ENCODE results near the gene SERPIND1. TPM values are rescaled to one million over a fixed set of nuclear protein-coding genes. Genes with fewer than 3 reads are reported as not detected.

The SERPIND1 gene
- total RNA-seq, 1 donor from 2014 or later: not detected

DNA sequence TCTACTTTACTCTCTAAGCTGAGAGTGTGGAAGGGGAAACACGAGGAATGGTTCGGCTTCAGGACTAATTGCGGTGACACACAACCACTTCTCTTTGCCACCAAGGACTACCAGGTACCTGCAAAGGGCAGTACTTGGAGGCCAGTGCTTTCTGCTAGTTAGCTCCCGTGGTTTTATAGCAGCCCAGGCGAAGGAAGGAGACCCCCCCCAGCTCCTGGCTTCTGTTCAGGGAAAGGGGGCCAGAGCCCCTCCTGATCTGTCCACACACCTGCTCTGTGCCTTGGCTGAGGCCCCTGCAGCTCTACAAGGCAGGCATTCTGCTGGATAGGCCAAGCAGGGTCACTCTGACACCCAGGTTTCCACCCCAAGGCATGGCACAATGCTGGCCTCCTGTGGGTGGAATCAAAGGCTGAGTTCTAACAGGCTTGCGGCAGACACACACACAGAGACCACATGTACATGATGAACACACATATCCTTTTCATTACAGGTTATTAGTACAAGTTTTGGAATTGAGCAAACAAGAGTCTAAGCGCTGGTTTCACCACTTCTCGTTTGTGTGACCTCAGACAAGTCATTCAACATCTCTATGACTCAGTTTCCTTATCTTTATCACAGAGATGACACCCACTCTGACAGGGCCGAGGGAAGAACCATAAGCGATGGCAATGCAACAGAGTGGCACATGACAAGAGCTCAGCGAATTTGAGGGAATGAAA lies 7.5 kb downstream of the SERPIND1 start:
- Histone ChIP-seq H3K4me3 (ENCODE audit: low read depth, low read length) (no peak overlapping the region), H3K36me3 (ENCODE audit: control insufficient read depth, insufficient read depth, low read length) (peaks cover 1% of the 10 kb centered on the region), H3K27me3 (ENCODE audit: control insufficient read depth, insufficient read depth, low read length) (no peaks in the 10 kb centered on the region)
- DNase-seq (ENCODE audit: low read depth) (peak; percentile 90), FAIRE-seq (no peak)
- TF ChIP-seq, protein P1, sequence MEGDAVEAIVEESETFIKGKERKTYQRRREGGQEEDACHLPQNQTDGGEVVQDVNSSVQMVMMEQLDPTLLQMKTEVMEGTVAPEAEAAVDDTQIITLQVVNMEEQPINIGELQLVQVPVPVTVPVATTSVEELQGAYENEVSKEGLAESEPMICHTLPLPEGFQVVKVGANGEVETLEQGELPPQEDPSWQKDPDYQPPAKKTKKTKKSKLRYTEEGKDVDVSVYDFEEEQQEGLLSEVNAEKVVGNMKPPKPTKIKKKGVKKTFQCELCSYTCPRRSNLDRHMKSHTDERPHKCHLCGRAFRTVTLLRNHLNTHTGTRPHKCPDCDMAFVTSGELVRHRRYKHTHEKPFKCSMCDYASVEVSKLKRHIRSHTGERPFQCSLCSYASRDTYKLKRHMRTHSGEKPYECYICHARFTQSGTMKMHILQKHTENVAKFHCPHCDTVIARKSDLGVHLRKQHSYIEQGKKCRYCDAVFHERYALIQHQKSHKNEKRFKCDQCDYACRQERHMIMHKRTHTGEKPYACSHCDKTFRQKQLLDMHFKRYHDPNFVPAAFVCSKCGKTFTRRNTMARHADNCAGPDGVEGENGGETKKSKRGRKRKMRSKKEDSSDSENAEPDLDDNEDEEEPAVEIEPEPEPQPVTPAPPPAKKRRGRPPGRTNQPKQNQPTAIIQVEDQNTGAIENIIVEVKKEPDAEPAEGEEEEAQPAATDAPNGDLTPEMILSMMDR (IDR thresholded peaks at IDR 0.05; ENCODE audit: insufficient read depth, low read length, severe bottlenecking): no peak

DNA sequence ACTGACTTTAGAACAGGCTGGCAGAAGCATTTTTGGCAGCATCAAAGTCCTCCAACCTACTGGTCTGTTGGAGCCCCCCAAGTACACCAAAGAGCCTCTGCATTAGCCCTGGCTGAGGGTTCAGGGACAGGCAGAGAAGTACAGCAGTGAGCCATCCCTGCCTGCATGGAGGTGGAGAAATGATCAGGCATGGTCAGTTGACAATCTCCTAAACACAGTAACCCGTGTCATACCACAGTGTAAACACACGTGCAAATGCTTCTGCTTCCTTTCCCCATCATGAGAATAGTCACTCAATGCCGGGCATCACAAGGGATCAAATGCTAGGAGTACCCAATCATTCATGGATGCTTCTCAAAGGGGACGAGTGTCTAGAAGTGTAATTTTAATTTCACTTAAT lies 8.2 kb downstream of the SERPIND1 start:
- Histone ChIP-seq H3K36me3 (ENCODE audit: control insufficient read depth, insufficient read depth, low read length) (peaks cover 1% of the 10 kb centered on the region), H3K4me3 (ENCODE audit: low read depth, low read length) (no peak overlapping the region), H3K27me3 (ENCODE audit: control insufficient read depth, insufficient read depth, low read length) (no peaks in the 10 kb centered on the region)
- DNase-seq (ENCODE audit: low read depth) (no peak), FAIRE-seq (no peak)
- TF ChIP-seq, protein P1 (IDR thresholded peaks at IDR 0.05; ENCODE audit: insufficient read depth, low read length, severe bottlenecking): no peak

DNA sequence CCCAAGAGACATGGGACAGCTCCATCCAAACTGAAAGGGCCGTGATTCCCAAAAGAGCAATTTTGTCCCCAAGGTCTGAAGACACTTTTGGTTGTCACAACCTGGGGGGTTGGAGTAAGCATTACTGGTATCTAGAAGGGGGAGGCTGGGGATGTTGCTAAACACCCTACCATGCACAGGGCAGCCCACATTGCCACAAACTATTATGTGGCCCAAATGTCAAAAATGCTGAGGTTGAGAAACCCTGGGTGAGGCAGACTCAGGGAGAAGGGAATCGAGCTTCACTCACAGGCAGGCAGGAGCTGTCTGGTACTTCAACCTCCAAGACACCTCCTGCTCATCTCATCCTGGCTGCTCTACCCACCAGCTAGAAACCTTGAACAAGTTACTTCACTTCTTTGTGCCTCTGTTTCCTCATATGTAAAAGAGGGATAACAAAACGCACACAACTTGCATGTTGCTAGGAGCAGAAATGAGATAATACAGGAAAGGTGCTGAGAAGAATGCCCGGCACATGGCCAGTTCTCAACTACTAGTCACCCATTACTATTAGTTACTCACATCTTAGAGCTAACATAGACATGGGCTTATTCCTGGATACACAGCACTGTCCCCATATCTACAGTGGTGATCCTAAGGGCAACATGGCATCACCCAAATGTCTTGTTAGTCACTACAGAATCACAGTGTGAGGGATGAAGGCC lies 8.8 kb downstream of the SERPIND1 start:
- TF ChIP-seq, protein P1 (IDR thresholded peaks at IDR 0.05; ENCODE audit: insufficient read depth, low read length, severe bottlenecking): no peak
- DNase-seq (ENCODE audit: low read depth): peak; percentile 39
- Histone ChIP-seq H3K36me3 (ENCODE audit: control insufficient read depth, insufficient read depth, low read length) (peaks cover 3% of the 10 kb centered on the region), H3K27me3 (ENCODE audit: control insufficient read depth, insufficient read depth, low read length) (no peaks in the 10 kb centered on the region), H3K4me3 (ENCODE audit: low read depth, low read length) (no peak overlapping the region)
- no peak for FAIRE-seq

DNA sequence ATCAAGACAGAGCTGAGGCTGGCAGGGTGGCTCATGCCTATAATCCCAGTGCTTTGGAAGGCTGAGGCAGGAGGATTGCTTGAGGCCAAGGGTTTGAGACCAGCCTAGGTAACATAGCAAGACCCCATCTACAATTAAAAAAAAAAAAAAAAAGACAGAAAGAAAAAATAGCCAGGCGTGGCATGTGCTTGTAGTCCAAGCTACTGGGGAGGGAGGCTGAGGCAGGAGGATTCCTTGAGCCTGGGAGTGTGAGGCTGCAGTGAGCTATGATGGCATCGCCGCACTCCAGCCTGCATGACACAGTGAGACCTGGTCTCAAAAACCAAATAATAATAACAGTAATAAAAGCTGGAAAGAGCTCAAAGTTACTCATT lies 9.4 kb downstream of the SERPIND1 start:
- FAIRE-seq: no peak
- Histone ChIP-seq H3K4me3 (ENCODE audit: low read depth, low read length) (no peak overlapping the region), H3K27me3 (ENCODE audit: control insufficient read depth, insufficient read depth, low read length) (no peaks in the 10 kb centered on the region), H3K36me3 (ENCODE audit: control insufficient read depth, insufficient read depth, low read length) (peaks cover 7% of the 10 kb centered on the region)
- TF ChIP-seq, protein P1 (IDR thresholded peaks at IDR 0.05; ENCODE audit: insufficient read depth, low read length, severe bottlenecking): no peak
- no peak for DNase-seq (ENCODE audit: low read depth)

DNA sequence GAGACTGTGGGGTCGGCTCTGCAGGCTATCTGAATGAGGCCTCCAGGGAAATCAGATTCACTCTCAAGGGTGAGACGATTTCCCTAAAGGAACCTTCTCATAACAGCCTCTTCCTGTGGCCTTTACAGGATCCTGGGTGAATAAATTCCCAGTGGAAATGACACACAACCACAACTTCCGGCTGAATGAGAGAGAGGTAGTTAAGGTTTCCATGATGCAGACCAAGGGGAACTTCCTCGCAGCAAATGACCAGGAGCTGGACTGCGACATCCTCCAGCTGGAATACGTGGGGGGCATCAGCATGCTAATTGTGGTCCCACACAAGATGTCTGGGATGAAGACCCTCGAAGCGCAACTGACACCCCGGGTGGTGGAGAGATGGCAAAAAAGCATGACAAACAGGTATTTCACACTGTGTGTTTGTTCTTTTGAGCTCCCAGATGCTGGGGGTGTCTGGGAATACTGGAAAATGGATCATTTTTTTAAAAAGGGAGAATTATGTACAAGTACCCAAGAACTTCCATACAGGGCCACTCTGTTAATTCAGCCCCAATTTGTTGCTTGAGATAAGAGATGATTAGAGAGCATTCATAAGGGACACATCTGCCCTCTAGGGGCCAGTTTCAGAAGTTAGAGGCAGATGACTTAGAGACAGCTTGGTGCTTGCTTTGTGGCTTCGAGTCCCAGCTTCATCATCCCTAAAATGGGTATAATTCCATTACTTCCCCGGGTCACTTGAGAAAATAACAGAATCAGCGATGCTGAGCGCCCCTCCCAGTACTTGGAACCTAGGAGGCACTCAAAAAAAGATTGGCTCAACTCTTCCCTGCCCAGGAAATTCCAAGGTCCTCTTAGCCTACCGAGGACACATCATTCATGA lies 10.2 kb downstream of the SERPIND1 start:
- Histone ChIP-seq H3K36me3 (ENCODE audit: control insufficient read depth, insufficient read depth, low read length) (peaks cover 7% of the 10 kb centered on the region), H3K4me3 (ENCODE audit: low read depth, low read length) (no peak overlapping the region), H3K27me3 (ENCODE audit: control insufficient read depth, insufficient read depth, low read length) (no peaks in the 10 kb centered on the region)
- TF ChIP-seq, protein P1 (IDR thresholded peaks at IDR 0.05; ENCODE audit: insufficient read depth, low read length, severe bottlenecking): peak; percentile 82
- peak; percentile 84 for FAIRE-seq
- peak; percentile 69 for DNase-seq (ENCODE audit: low read depth)
